GM21786 (cell line): ENCODE results near the gene PTCH1.

Experiments
- ATAC-seq: cut with Tn5 transposase; IDR thresholded peaks from one replicate; pipeline ENCODE4 v1.9.1; 2021; ENCODE audit not compliant: unreplicated experiment

Gene PTCH1

GRCh38 chr9:95513711-95514110, 3.1 kb downstream of the PTCH1 start:
- ATAC-seq = no peak

- no peak for ATAC-seq
Measured at GRCh38 chr9:95512709-95513095, 4.1 kb downstream of the PTCH1 start.

GRCh38 chr9:95511952-95512708, 4.6 kb downstream of the PTCH1 start:
- no peak for ATAC-seq

GRCh38 chr9:95511616-95511931, 5.2 kb downstream of the PTCH1 start:
- no peak for ATAC-seq

GRCh38 chr9:95510709-95511615, 5.8 kb downstream of the PTCH1 start:
- peak; percentile 36 for ATAC-seq

GRCh38 chr9:95509851-95510708, 6.7 kb downstream of the PTCH1 start:
- no peak for ATAC-seq

- ATAC-seq = peak; percentile 39
Measured at GRCh38 chr9:95508968-95509850, 7.6 kb downstream of the PTCH1 start.

GRCh38 chr9:95508242-95508967, 8.4 kb downstream of the PTCH1 start:
- no peak for ATAC-seq

- ATAC-seq = no peak
Measured at GRCh38 chr9:95507464-95508241, 9.1 kb downstream of the PTCH1 start.

GRCh38 chr9:95506678-95507463, 9.9 kb downstream of the PTCH1 start:
- ATAC-seq = no peak

- ATAC-seq = no peak
Measured at GRCh38 chr9:95506428-95506677, 10.4 kb downstream of the PTCH1 start.

- no peak for ATAC-seq
Measured at GRCh38 chr9:95505717-95506427, 10.9 kb downstream of the PTCH1 start.

GRCh38 chr9:95505072-95505716, 11.6 kb downstream of the PTCH1 start:
- ATAC-seq = no peak

GRCh38 chr9:95504053-95504963, 12.5 kb downstream of the PTCH1 start:
- ATAC-seq = no peak

GRCh38 chr9:95503369-95503768, 13.4 kb downstream of the PTCH1 start:
- ATAC-seq = no peak

- no peak for ATAC-seq
Measured at GRCh38 chr9:95502248-95502647, 14.5 kb downstream of the PTCH1 start.
